ENCODE measurements around the gene WBP2.
"Not testable (repeated sequence)": the region's sequence is repeated elsewhere in the genome, so short reads cannot be mapped to it uniquely, and the experiment has no call there.

WBP2 gene

GRCh38 chr17:75888484-75888883, 33.3 kb upstream of the WBP2 start:
- DNase-seq (ENCODE audit: low spot score): peak; percentile 46

- DNase-seq (ENCODE audit: low spot score): not testable (repeated sequence)
Observed at GRCh38 chr17:75885860-75886259, 30.7 kb upstream of the WBP2 start.

DNA sequence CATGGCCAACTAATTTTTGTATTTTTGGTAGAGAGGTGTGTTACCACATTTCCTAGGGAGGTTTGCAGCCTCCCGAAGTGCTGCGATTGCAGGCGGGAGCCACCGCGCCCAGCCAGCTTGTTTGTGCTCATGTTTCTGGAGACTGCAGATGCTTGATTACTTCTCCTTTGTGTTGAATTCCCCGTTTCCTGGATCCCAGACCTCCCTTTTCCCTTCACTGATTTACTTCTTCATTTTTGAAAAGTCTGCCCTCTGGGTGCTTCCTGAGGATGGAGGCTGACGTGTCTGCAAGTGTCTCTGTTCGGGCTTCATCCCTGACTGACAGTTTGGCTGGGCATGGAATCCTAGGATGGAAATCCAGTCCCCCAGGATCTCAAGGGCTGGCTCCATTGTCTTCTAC, 30.3 kb upstream of the WBP2 start:
- no peak for DNase-seq (ENCODE audit: low spot score)

GRCh38 chr17:75881678-75882454, 26.7 kb upstream of the WBP2 start:
- DNase-seq (ENCODE audit: low spot score): no peak

- DNase-seq (ENCODE audit: low spot score): no peak
Observed at GRCh38 chr17:75880266-75880665, 25.1 kb upstream of the WBP2 start.

GRCh38 chr17:75878174-75878998, 23.3 kb upstream of the WBP2 start, which contains the start of gene TRIM47:
Gene TRIM47, minus strand, starts transcription at chr17:75878581. Its CDS starts 33 bp downstream, at chr17:75878548.
- DNase-seq (ENCODE audit: low spot score): peak; percentile 74

GRCh38 chr17:75877752-75878173, 22.6 kb upstream of the WBP2 start:
- DNase-seq (ENCODE audit: low spot score): peak; percentile 96

GRCh38 chr17:75876938-75877751, 22.0 kb upstream of the WBP2 start:
- DNase-seq (ENCODE audit: low spot score): peak; percentile 59

DNA sequence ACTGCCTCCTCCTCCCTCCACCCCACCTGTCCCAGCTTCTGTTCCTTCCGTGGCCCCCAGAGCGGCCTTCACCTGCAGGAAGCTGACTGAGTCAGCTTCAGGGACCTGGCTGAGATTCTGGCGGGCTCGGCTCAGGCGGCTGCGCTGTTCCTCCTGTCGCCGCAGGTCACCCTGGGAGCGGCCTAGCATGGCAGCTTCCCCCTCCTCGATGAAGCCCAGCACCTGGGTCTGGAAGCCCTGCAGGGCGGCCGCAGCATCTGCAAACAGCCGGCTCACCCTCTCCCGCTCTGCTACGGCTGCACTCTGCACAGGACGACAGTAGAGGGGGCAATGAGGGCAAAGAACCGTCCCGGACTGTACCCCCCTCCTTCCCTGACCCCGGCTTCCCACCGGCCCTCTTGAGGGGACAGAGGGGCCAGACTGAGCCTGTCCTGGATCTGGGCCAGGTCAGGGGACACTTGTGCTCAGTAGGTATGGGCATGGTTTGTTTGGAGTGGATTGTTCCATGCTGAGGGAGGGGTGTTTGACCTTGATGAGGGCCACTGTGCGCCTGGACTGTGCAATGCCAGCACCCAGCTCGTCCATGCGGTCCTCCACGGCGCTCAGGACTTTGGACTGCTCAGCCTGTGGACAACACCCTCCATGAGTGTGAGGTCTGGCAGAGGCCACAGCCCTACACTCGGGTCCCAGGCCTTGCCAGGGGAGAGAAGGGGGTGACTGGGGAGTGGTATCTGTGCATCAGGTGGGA, 21.2 kb upstream of the WBP2 start:
- DNase-seq (ENCODE audit: low spot score): no peak

GRCh38 chr17:75875940-75876189, 20.7 kb upstream of the WBP2 start:
- no peak for DNase-seq (ENCODE audit: low spot score)

DNA sequence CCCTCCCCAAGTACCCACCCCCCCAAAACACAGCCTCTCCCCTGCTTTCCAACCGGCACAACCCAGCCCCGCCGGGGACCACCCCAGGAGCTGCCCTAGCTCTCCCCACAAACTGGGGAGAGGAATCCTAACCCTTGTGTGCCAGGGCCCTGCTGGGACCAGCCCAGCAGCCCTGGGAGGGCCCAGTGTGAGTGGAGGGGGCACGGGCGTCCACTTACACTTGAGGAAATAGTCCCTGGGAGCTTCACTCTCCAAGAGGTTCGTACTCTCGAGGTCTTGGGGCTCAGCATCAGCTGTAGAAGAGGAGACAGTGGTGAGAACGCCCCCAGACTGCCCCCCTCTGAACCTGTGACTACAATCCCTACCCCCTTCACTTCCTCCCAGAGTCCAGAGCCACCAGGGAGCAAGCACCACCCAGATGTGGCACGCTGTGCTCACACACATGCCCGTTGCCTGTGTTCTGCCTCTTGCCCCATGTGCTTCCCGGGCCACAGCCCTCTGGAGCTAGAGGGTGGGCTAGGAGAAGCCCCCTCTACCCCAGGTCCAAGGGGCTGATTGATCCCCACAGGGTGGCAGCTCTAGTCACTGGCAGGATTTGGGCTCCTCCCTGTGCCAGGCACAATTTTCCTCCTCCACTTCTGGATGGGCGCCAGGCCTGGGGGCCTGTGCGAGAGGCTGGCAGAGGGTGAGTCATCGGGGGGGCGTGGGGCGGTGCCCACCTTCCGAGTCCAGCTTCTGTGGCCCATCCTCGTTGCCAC, 20.2 kb upstream of the WBP2 start:
- DNase-seq (ENCODE audit: low spot score): no peak

DNA sequence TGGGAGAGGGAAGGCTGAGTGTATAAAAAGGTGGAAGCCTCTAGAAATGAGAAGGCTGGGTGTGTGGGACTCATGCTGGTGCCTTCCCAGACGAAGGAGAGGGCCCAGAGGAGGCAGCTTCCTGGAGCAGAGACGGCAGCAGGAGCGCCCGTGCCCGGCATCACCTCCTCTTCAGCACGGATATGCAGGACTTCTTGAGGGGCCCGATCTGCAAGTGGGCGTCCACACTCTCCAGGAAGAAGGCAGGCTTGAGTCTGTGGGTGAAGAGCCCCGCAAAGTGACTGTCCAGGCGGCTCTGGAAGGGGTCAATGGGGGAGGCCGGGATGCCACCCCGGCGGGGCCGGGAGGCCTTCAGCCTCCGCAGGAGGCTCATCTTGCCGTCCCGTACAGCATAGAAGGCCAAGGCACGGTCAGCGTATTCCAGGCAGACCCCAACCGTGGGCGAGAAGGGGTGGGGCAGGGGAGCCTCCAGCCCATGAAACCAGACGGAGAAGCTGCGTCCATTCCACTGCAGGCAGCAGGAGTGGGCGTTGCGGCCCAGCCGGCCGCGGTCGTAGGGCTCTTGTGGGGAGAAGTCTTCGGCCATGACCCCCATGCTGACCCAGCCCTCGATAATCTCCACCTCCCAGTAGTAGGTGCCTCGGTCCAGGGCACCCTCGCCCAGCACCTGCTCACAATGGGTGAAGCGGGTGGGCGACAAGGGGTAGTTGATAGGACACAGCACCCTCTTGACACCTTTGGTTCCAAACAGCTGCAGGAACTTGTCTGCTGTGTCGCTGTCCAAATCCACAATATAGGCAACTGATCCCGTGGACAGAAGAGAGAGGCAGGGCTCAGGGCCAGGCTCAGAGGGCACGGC, 19.4 kb upstream of the WBP2 start:
- DNase-seq (ENCODE audit: low spot score): no peak

DNA sequence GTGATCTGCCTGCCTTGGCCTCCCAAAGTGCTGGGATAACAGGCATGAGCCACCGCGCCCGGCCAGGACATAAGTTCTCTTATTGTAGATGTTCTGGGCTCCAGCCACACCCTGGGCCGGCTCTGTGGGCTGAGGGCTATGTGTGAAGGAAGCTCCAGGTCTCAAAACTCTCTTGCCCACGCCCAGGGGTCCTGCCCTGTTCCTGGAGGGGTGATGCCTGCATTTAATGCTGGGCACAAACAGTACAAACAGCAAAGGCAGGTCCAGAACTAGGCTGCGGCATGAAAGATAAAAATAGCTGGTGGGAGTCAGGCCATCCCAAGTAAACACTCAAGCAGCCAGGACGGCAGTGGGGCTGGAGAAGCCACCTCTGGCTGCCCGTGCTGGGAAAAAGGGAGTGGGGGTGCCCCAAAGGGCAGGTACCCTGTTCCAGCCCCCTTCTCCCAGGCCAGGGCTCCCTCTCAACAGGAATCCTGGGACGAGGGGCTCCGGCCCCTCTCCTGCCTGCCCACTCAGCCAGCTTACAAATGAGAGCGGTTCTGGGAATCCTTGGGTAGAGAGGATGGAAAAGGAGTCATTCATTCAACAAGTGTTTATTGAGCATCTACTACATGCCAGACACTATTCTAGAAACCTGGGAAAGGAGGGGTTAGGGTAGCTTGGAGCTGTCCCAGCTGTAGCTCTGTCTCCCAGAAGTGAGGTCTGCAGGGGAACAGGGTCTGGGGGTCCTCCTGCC, 18.6 kb upstream of the WBP2 start:
- DNase-seq (ENCODE audit: low spot score): no peak

DNA sequence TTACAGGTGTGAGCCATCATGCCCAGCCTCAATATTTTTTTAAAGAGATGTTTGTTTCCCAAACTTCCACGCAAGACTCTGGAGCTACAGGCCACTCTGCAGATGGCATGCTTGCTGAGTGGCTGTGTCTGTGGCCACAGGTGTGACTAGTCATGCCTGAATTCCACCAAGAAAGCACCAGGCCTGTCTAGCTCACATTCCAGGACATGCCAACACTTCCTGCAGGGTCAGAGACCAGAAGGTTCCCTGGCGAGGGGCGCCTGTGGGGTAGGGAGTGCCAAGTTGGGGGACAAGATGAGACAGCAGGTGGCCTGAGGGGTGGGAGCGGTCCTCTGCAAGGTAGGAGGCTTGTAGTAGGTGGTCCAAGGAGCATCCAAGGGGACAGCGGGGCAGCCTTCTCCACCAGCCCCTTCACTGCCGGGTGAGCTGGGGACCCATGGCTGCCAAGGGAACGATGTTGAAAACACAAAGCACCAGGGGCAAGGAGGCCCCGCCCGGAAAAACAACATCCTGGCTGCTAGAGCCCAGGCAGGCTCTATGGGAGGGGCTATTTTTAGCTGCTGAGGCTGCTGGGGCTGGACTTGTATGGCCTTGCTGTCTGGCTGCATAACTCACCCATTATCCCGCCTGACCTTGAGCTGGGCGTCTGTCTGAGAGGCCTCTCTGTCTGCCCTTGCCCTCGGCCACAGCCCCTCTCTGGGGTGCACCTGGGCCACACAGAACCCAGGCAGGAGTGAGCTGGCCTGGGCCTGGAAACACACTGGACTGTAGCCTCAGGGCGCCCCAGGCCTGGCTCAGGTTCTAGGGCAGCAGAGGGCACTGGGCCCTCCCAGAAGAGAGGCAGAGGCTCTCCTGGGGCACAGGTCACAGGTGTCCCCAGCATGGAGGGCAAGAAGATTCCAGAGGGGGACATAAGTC, 17.6 kb upstream of the WBP2 start:
- no peak for DNase-seq (ENCODE audit: low spot score)

DNA sequence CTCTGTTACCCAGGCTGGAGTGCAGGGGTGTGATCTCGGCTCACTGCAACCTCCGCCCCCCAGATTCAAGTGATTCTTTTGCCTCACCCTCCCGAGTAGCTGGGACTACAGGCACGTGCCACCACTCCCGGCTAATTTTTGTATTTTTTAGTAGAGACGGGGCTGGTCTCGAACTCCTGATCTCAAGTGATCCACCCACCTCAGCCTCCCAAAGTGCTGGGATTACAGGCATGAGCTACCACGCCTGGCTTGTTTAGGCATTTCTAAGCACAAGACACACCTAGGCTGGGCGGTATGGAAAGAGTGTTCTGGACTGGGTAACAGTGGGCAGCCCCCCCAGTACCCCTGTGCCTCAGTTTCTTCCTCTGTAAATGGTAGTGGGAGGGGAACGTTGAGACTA, 15.1 kb upstream of the WBP2 start:
- not testable (repeated sequence) for DNase-seq (ENCODE audit: low spot score)

DNA sequence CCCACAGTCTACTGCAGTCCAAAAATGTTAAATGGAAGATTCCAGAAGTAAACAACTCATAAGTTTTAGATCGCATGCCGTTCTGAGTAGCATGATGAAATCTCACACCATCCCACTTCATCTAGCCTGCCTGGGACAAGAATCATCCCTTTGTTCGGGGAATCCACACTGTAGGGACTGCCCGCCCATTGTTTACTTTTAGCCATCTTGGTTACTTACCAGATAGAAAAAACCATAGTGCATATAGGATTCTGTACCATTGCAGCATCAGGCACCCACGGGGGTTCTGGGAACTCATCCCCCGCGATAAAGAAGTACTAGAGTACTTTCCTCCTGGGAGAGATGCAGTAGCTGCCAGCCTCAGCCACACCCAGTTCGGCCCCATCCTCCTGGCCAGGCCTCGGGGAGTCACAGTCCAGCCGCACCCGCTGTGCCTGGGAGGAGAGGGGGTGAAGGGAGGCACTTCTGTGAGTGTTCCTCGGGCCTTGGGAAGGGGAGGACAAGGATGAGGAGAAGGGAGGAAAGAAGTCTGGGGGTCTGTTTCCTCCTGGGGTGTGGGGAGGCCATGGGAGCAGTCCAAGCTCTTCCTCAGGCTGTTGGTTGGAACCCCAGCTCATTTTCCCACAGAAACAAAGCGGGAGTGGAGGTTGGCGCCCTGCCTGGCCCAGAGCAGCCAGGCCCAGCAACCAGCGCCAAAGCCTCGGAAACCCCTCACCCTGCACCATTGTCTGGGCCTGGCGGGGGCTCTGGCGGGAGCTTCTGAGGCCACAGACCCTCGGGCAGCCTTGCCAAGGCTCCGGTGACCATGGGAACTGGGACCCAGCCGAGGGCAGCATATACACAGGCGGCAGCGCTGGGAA, 14.4 kb upstream of the WBP2 start:
- DNase-seq (ENCODE audit: low spot score): peak; percentile 48

GRCh38 chr17:75868730-75869281, 13.7 kb upstream of the WBP2 start:
- not testable (repeated sequence) for DNase-seq (ENCODE audit: low spot score)
